ENCODE results near the gene SLC24A3. TPM values are rescaled to one million over a fixed set of nuclear protein-coding genes. Genes with fewer than 3 reads are reported as not detected.

The SLC24A3 gene
- total RNA-seq, 1 donor from 2014 or later = 0.21 TPM

- H3K36me3 Mint-ChIP-seq = no peaks in the 10 kb centered on the region
- no peak overlapping the region for H3K4me3 Mint-ChIP-seq
- no peak for DNase-seq (ENCODE audit: low spot score)
- H3K27me3 Mint-ChIP-seq (ENCODE audit: insufficient read depth, low read depth) = peaks cover 4% of the 10 kb centered on the region
- Histone ChIP-seq H3K27me3 (no peaks in the 10 kb centered on the region), H3K4me3 (no peak overlapping the region), H3K4me2 (no peak overlapping the region), H3K79me2 (ENCODE audit: low read depth) (no peaks in the 10 kb centered on the region), H3F3A (ENCODE audit: low read depth) (no peaks in the 10 kb centered on the region), H2AFZ (replicated peaks) (no peak overlapping the region), H3K36me3 (no peaks in the 10 kb centered on the region), H4K20me1 (ENCODE audit: low read depth) (no peaks in the 10 kb centered on the region), H3K27ac (no peak overlapping the region), H3K9me3 (ENCODE audit: low read depth) (no peaks in the 10 kb centered on the region), H3K9ac (no peak overlapping the region), H3K4me1 (peaks cover 3% of the 10 kb centered on the region)
- H3K4me1 Mint-ChIP-seq = peaks cover 10% of the 10 kb centered on the region
- no peaks in the 10 kb centered on the region for H3K9me3 Mint-ChIP-seq
- TF ChIP-seq CTCF (IDR thresholded peaks at IDR 0.05) = no peak
- no peak for TF ChIP-seq EZH2phosphoT487 (IDR thresholded peaks at IDR 0.05)
- TF ChIP-seq EZH2 (IDR thresholded peaks at IDR 0.05) = no peak
- H3K27ac Mint-ChIP-seq = no peak overlapping the region
Observed at GRCh38 chr20:19466206-19466928, 253.9 kb downstream of the SLC24A3 start.

GRCh38 chr20:19473216-19473921 is 260.9 kb downstream of the SLC24A3 start:
- no peaks in the 10 kb centered on the region for H3K36me3 Mint-ChIP-seq
- TF ChIP-seq CTCF (IDR thresholded peaks at IDR 0.05) (no peak), EZH2phosphoT487 (IDR thresholded peaks at IDR 0.05) (no peak), EZH2 (IDR thresholded peaks at IDR 0.05) (no peak)
- H4K20me1 ChIP-seq (ENCODE audit: low read depth) = no peaks in the 10 kb centered on the region
- no peak overlapping the region for H3K27ac ChIP-seq
- no peaks in the 10 kb centered on the region for H3K79me2 ChIP-seq (ENCODE audit: low read depth)
- no peak overlapping the region for H2AFZ ChIP-seq (replicated peaks)
- no peak overlapping the region for H3K27ac Mint-ChIP-seq
- H3K9ac ChIP-seq = no peak overlapping the region
- peaks cover 6% of the 10 kb centered on the region for H3K27me3 Mint-ChIP-seq (ENCODE audit: insufficient read depth, low read depth)
- H3K4me3 Mint-ChIP-seq = no peak overlapping the region
- no peak for DNase-seq (ENCODE audit: low spot score)
- H3K4me1 ChIP-seq = no peaks in the 10 kb centered on the region
- H3K9me3 ChIP-seq (ENCODE audit: low read depth) = no peaks in the 10 kb centered on the region
- H3K36me3 ChIP-seq = no peaks in the 10 kb centered on the region
- no peaks in the 10 kb centered on the region for H3F3A ChIP-seq (ENCODE audit: low read depth)
- no peaks in the 10 kb centered on the region for H3K9me3 Mint-ChIP-seq
- H3K27me3 ChIP-seq = no peaks in the 10 kb centered on the region
- peaks cover 2% of the 10 kb centered on the region for H3K4me1 Mint-ChIP-seq
- no peak overlapping the region for H3K4me3 ChIP-seq
- H3K4me2 ChIP-seq = no peak overlapping the region

- Mint-ChIP-seq H3K27me3 (ENCODE audit: insufficient read depth, low read depth) (peaks cover 6% of the 10 kb centered on the region), H3K36me3 (no peaks in the 10 kb centered on the region), H3K4me1 (peaks cover 2% of the 10 kb centered on the region), H3K4me3 (no peak overlapping the region), H3K9me3 (no peaks in the 10 kb centered on the region), H3K27ac (no peak overlapping the region)
- no peak for TF ChIP-seq CTCF (IDR thresholded peaks at IDR 0.05)
- no peak for TF ChIP-seq EZH2phosphoT487 (IDR thresholded peaks at IDR 0.05)
- TF ChIP-seq EZH2 (IDR thresholded peaks at IDR 0.05) = no peak
- no peaks in the 10 kb centered on the region for H3K27me3 ChIP-seq
- no peaks in the 10 kb centered on the region for H3K79me2 ChIP-seq (ENCODE audit: low read depth)
- H3K4me3 ChIP-seq = no peak overlapping the region
- no peaks in the 10 kb centered on the region for H3F3A ChIP-seq (ENCODE audit: low read depth)
- no peaks in the 10 kb centered on the region for H3K9me3 ChIP-seq (ENCODE audit: low read depth)
- no peaks in the 10 kb centered on the region for H4K20me1 ChIP-seq (ENCODE audit: low read depth)
- no peaks in the 10 kb centered on the region for H3K36me3 ChIP-seq
- DNase-seq (ENCODE audit: low spot score) = no peak
- no peak overlapping the region for H3K4me2 ChIP-seq
- no peaks in the 10 kb centered on the region for H3K4me1 ChIP-seq
- no peak overlapping the region for H3K27ac ChIP-seq
- no peak overlapping the region for H2AFZ ChIP-seq (replicated peaks)
- no peak overlapping the region for H3K9ac ChIP-seq
Observed at GRCh38 chr20:19473922-19474286, 261.5 kb downstream of the SLC24A3 start.
